ENCODE data around the gene ZDHHC20. TPM values are rescaled to one million over a fixed set of nuclear protein-coding genes. Genes with fewer than 3 reads are reported as not detected.

ZDHHC20 gene
- total RNA-seq, 1 experiment from 2014 or later = 69.1 TPM

- H3K9me3 ChIP-seq (ENCODE audit: control insufficient read depth, low read depth, low read length) = no peaks in the 10 kb centered on the region
- no peaks in the 10 kb centered on the region for H3K23me2 ChIP-seq (ENCODE audit: insufficient read length, low read depth, low read length, poor library complexity, severe bottlenecking)
- no peak overlapping the region for H2BK20ac ChIP-seq (ENCODE audit: low read depth, low read length, poor library complexity, severe bottlenecking)
- no peak overlapping the region for H3K4me2 ChIP-seq (ENCODE audit: insufficient read depth, insufficient read length, low read length)
- H4K20me1 ChIP-seq (ENCODE audit: control insufficient read depth, insufficient read depth, insufficient read length) = no peaks in the 10 kb centered on the region
- H3K9ac ChIP-seq (ENCODE audit: extremely low read depth, insufficient read length, low read length) = no peak overlapping the region
- H3K36me3 Mint-ChIP-seq (ENCODE audit: insufficient read depth in 1 of 3, low read depth in 3 of 3) = peaks cover 20 to 47% (median 42%) of the 10 kb centered on the region in 3 experiments
- no peaks in the 10 kb centered on the region for H3K79me1 ChIP-seq (ENCODE audit: insufficient read depth, low read depth, low read length, poor library complexity, severe bottlenecking)
- TF ChIP-seq CTCF (conservative IDR thresholded peaks at IDR 0.05) = no peak
- no peak overlapping the region for H2BK5ac ChIP-seq (ENCODE audit: insufficient read length, low read length)
- no peak for DNase-seq
- H4K8ac ChIP-seq (replicated peaks; ENCODE audit: insufficient read length, low read depth, low read length) = no peak overlapping the region
- H4K91ac ChIP-seq (ENCODE audit: insufficient read length, low read depth, low read length) = no peak overlapping the region
- no peaks in the 10 kb centered on the region for H3K4me1 ChIP-seq (ENCODE audit: insufficient read depth, low read length)
- H3K56ac ChIP-seq (ENCODE audit: insufficient read length, low read depth, low read length) = no peak overlapping the region
- no peak overlapping the region for H2BK120ac ChIP-seq (ENCODE audit: low read depth, low read length, poor library complexity, severe bottlenecking)
- no peaks in the 10 kb centered on the region for H3K27me3 Mint-ChIP-seq (ENCODE audit: low read depth)
- H3K23ac ChIP-seq (ENCODE audit: insufficient read length, low read depth, low read length) = no peak overlapping the region
- no peak overlapping the region for H4K5ac ChIP-seq (ENCODE audit: insufficient read length, low read depth, low read length)
- no peak overlapping the region for H2BK12ac ChIP-seq (ENCODE audit: insufficient read length, low read depth, low read length)
- no peak overlapping the region for H3K4ac ChIP-seq (ENCODE audit: low read depth, low read length)
- no peaks in the 10 kb centered on the region for H3K27me3 ChIP-seq (ENCODE audit: insufficient read depth, low read length)
- no peaks in the 10 kb centered on the region for H3K4me1 Mint-ChIP-seq
- no peak overlapping the region for H3T11ph ChIP-seq (ENCODE audit: low read length)
- H3K18ac ChIP-seq (ENCODE audit: insufficient read length, low read depth, low read length) = no peak overlapping the region
- no peak overlapping the region for H2AK5ac ChIP-seq (ENCODE audit: insufficient read length, low read length)
- H3K27ac Mint-ChIP-seq = peak overlapping the region; percentile 1 to 45 (median 11); a peak in 4 of 7 replicates
- H2BK15ac ChIP-seq (ENCODE audit: low read depth, low read length) = no peak overlapping the region
- H3K9me3 Mint-ChIP-seq = no peaks in the 10 kb centered on the region
- WGBS (ENCODE audit: extremely low coverage, insufficient read length, low lambda C conversion rate) = no CpG with 5 or more reads among the region's 3 CpGs
- no peak overlapping the region for H3K27ac ChIP-seq (ENCODE audit: insufficient read length, low read depth, low read length)
- no peak overlapping the region for H3K4me3 Mint-ChIP-seq
- no peak overlapping the region for H2AFZ ChIP-seq (ENCODE audit: low read length)
- no peaks in the 10 kb centered on the region for H3K79me2 ChIP-seq (ENCODE audit: insufficient read depth, low read length)
- H3K14ac ChIP-seq (ENCODE audit: insufficient read depth, low read length) = no peak overlapping the region
These were observed 63.1 kb downstream of the ZDHHC20 start for GRCh38 chr13:21395953-21396352.
